ENCODE data around the gene IFNA1. TPM values are rescaled to one million over a fixed set of nuclear protein-coding genes. Genes with fewer than 3 reads are reported as not detected.
"Not testable (repeated sequence)": the region's sequence is repeated elsewhere in the genome, so short reads cannot be mapped to it uniquely, and the experiment has no call there.

IFNA1 gene
- polyA plus RNA-seq, 1 donor: not detected

DNA sequence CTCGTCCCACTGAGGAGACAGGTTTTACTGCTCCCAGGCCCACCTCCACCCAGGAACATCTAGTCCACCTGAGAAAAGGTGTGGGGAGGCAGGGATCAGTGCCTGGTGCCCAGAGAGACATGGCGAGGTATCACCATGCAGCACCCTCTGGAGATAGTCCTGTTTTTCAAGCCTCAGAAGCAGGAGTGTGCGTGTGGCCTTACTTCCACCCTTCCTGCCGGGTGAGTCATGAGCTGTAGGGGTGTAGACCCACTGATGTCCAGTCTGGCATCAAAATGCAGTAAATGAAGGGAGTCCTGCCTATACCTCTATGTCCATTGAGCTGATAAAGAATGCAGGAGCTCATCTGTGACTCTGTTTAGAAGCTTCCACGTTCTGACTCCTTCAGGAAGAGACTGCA, 9.1 kb downstream of the IFNA1 start:
- DNase-seq: not testable (repeated sequence)

DNA sequence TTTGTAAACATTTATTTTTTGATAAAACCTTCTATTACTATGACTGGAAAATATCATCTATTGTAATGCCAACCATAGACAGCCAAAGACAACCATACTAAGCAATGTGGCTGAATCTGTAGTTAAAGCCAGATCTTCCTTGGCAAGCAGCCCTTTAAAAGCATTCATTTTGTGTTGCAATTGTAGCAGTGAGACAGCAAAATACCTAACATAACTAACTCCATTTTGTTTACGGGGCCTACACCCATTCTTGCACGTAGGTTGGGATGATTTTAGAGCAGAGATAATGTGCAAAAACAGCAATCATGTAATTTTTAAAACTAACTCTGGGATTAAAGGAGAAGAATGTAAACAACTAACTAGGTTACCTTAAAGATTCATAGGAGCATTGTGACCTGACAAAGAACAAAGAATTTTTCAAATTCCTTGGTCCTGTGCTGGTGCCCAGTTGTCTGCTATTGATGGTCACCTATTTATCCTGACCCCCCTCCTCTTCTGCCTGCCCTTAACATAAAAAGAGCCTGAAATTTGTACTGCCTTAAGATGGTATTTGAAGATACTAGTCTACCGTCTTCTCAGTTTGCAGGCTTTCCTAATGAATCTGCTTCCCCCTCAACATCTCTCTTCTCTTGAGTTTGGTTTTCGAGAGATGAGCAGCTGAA, 10.6 kb downstream of the IFNA1 start:
- no peak for DNase-seq

DNA sequence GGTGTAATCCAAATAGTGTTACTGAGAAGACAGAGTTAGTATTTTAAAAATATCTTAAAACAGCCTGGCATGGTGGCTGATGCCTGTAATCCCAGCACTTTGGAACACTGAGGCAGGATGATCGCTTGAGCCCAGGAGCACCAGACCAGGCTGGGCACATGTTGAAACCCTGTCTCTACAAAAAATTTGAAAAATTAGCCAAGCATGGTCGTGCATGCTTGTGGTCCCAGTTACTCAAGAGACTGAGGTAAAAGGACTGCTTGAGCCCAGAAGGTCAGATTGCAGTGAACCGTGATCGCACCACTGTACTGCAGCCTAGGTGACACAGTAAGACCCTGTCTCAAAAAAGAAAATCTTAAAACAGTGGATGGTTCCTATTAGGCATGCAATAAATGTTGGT, 12.4 kb downstream of the IFNA1 start:
- no peak for DNase-seq

DNA sequence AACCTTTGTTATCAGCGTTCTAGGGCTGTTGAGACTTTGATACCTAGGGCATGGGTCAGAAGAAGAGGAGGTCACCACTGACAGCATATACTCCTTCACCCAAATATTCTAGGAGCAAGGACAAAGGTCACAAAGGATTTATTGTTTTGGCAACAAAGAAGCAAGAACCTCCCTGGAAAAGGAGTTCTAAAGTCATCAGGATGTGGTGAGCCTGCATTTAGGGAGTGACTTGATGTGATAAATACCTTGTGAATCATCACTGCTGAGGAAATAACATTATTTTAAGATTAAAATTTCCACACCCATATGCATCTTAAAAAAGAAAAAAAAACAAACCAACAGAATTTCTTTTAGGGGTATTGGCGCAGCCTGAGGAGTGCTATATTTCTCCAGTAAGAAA, 13.9 kb downstream of the IFNA1 start:
- DNase-seq: no peak

DNA sequence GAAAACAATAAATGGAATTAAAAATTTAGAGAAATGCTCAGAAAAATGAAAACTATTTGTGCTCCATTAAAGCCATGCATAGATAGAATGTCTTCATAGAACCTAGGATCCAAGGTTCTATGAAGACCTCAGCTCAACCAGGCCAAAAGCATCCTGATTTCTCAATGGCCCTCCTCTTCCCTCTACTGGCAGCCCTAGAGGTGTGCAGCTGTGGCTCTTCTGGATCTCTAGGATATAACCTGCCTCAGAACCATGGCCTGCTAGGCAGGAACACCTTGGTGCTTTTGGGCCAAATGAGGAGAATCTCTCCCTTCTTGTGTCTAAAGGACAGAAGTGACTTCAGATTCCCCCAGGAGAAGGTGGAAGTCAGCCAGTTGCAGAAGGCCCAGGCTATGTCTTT, 15.1 kb downstream of the IFNA1 start:
- no peak for DNase-seq

DNA sequence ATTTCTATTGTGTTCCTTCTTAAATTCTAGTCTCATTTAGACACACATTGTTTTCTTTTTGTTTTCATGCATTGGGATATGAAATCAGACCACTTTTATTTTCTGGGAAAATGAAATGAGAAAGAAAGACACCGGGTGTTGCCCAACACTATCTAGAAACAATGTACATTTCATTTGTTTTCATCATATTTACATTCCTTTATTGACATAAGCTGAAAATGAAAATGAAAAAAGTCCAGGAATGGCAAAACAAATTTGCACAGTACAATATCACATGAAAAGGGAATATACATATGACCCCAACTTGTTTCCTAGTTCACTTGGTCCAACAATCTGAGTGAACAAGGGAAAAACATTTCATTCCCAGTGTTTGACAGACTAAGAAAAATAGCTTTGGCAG, 21.1 kb downstream of the IFNA1 start:
- DNase-seq: no peak

DNA sequence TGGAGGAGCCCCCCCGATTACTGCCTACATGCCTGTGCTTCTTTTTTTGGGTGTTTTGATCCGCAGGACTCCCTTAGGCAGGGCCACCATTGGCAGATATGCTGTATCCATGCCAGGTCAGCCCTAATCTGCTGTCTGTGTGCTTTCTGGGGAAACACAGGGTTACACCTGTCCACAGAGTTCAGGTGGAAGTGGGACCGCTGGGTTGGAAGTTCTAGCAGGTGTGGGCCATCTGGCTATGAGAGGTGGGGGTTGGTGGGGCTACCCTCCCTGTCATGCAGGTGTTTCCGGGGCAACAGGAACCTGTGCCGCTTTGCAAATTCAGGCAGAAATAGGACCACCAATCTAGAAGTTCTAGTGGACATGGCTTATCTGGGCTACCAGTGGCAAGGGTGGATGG, 24.9 kb downstream of the IFNA1 start:
- DNase-seq: no peak

DNA sequence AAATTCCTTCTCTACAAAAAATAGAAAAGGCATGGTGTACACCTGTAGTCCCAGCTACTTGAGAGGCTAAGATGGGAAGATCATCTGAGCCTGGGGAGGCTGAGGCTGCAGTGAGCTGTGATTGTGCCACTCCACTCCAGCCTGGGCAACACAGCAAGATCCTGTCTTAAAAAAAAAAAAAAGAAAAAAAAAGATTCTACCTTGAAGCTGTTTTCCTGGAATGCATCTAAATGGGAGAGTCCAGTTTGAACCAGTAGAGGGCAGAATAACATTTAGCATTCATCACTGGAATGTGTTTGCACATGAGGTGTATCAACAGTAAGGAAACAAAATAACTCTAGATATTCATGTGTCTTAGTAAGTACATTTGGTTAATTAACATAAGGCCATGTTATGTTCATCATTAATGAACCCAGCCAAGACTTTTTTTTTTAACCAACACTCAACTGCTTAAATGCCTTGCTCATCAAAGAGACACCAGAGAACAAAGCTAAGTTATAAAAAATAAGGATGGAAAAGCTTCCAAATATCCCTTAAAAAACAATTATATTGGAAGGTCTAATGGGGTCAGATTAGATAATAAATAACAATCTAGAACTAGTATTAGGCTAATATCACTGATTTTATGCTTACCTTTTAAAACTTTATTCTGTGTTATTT, 25.8 kb downstream of the IFNA1 start:
- DNase-seq: no peak

DNA sequence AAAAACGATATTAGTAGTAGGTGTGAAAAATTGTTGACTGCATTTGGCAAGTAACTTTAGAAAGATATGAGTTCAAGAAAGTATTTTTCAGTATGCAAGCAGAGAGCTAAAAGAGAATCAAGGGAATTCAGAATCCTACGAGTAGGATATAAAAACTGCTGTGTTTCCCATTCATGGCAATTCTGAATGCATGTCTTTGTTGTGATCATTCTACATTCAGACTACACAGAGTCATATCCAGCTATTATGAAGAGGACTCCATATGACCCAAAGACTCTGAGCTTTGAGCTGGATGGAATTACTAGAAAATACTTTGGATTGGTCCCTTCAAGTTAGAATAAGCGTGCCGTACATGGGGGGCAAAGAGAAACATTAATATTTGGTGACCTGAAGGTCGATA, 29.9 kb downstream of the IFNA1 start:
- DNase-seq: no peak

DNA sequence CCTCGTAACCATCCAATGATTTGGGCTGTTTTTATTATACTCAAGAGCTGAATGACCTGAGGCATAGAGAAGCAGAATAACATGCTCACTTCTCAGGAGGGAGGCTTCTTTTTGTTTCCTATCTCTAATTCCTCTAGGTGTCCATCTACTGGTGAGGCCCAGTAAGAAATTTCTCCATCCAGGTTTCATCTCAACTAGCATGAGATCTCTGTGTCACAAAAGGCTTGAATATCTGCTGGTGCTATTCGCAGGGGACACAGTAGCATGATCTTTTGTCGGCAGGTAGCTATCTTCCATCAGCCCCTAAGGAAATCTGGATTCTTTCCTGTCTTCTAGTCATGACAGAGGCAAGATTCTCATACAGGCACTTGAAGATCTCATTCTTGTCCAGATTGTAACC, 33.0 kb downstream of the IFNA1 start:
- no peak for DNase-seq

DNA sequence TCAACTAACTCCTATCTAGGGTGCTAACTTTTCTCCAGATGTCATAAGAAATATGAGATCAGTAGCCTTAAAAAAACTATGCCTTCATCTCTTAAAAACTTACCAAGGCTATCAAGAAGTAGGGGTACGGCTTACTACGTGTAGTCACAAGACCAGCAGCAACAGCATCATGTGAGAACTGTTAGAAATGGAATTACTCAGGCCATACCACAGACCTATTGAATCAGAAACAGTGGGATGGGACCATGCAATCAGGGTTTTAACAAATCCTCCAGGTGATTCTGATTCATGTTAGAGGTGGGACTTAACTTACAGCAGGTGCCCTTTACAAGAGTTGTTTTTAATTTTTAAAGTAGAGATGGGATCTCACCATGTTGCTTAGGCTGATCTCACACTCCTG, 37.2 kb downstream of the IFNA1 start:
- DNase-seq: no peak

DNA sequence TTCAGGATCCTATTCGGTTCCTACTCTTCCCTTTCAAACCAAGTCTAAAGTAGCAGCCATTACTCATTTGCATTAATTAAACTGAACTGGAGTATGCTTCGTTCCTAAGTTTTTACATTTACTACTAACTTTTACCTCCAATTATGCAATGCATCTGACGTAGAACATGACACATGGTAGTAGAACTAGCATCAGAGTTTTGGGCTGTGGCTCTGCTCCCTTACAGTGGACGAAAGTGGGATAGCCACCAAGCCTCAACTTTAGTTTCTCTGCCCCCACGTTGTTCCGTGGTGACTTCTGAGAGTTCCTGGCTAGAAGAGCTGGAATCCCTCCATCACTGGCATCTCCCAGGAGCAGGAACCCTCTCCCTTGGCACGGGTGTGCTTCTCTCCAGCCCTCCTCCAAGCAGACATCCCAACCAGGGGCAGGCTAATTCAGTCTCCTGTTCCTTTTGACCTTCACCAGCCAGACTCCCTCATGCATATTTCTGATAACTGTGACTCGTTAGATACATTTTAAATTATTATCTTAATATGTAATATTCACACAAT, 39.0 kb downstream of the IFNA1 start:
- no peak for DNase-seq

DNA sequence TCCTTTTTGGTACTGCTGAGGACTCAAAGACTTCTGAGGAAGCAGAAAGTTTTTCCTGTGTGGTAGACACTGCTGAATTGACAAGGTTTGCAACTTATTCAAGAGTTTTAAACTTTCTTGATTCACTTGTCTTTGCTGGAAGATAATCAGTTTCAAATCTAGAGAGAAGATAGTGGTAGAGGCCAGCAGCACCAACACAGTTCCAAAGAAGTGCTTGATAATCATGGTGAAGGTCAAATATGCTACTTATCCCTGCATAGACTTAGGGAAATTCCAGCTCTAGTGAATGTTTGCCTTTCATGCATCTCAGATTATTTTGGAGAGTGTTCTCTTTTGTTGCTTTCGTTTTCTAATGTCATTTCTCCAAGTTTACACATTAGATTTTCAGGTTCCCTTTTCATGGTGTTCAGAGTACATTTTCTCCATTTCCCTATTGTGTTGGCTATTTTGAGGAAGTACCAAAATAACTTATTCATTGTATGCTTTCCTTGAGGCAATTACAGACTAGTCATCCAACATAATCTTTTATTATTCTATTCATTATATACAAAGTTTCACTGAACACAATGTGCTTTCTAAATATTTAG, 41.3 kb downstream of the IFNA1 start:
- no peak for DNase-seq

DNA sequence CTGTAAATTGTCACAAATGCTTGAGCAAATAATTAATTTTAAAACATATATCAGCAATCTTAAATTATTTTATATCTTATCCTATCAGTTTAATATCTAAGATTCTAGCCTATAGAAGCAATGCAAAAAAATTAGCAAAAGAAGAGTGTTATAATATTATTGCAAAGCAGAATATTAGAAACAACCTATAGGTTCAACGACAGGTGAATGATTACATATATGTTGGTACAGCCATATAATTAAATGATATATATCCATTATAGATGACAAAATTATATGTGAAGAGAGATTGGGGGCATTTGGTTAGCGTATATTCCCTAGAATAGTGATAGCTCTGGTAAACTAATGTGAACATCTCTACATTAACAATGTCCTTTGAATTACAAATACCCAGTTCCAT, 42.0 kb downstream of the IFNA1 start, which contains the start of gene IFNE:
Gene IFNE (minus strand): TSS at position 101 of the 400 bp plus-strand sequence. CDS start 619 bp downstream, outside the sequence.
- DNase-seq: no peak

Other genes with a start within 250 kb of the IFNA1 start
- gene IFNA7, start 238.2 kb upstream of the IFNA1 start, polyA plus RNA-seq (ENCODE audit: insufficient read length): not detected
- not detected for gene IFNA10, start 233.3 kb upstream of the IFNA1 start, polyA plus RNA-seq (ENCODE audit: insufficient read length)
- gene IFNA16, start 223.1 kb upstream of the IFNA1 start, polyA plus RNA-seq (ENCODE audit: insufficient read length): not detected
- not detected for gene IFNA17, start 212.2 kb upstream of the IFNA1 start, polyA plus RNA-seq (ENCODE audit: insufficient read length)
- not detected for gene IFNA14, start 200.4 kb upstream of the IFNA1 start, polyA plus RNA-seq (ENCODE audit: insufficient read length)
- not detected for gene IFNA5, start 135.1 kb upstream of the IFNA1 start, polyA plus RNA-seq (ENCODE audit: insufficient read length)
- gene KLHL9, start 105.0 kb upstream of the IFNA1 start, polyA plus RNA-seq (ENCODE audit: insufficient read length): 19.6 TPM
- not detected for gene IFNA6, start 89.6 kb upstream of the IFNA1 start, polyA plus RNA-seq (ENCODE audit: insufficient read length)
- not detected for gene IFNA13, start 72.4 kb upstream of the IFNA1 start, polyA plus RNA-seq (ENCODE audit: insufficient read length)
- gene IFNA2, start 55.0 kb upstream of the IFNA1 start, polyA plus RNA-seq (ENCODE audit: insufficient read length): not detected
- gene IFNA8, start 31.3 kb upstream of the IFNA1 start, polyA plus RNA-seq (ENCODE audit: insufficient read length): not detected
- not detected for gene IFNE, start 41.9 kb downstream of the IFNA1 start, polyA plus RNA-seq (ENCODE audit: insufficient read length)